Caki2 (cell line): ENCODE measurements around the gene PPID. TPM values are rescaled to one million over a fixed set of nuclear protein-coding genes. Genes with fewer than 3 reads are reported as not detected.
"Not testable (repeated sequence)": the region's sequence is repeated elsewhere in the genome, so short reads cannot be mapped to it uniquely, and the experiment has no call there.

Source experiments
- DNase-seq: peaks from one replicate; pipeline ENCODE4 v3.0.0-alpha.2; 2015; ENCODE audit warnings: low read depth
- in situ Hi-C: cut with HindIII; loops from 2 replicates; pipeline ENCODE4 v1.10.0; 2016; ENCODE audit warnings: low sequenced_read_pairs, low pct_unique_long_range_greater_than_20kb, mixed read lengths
- total RNA-seq: library from RNA; depleted of rRNA; stranded (reverse); fragments of >200 nt; shearing (Covaris generic); gene quantifications from 2 replicates; pipeline ENCODE4 v1.2.3, GENCODE V29; 2014; ENCODE audit warnings: low replicate concordance; rRNA removed

PPID gene
- total RNA-seq, 1 experiment from 2014 or later, result 6.7 TPM

DNA sequence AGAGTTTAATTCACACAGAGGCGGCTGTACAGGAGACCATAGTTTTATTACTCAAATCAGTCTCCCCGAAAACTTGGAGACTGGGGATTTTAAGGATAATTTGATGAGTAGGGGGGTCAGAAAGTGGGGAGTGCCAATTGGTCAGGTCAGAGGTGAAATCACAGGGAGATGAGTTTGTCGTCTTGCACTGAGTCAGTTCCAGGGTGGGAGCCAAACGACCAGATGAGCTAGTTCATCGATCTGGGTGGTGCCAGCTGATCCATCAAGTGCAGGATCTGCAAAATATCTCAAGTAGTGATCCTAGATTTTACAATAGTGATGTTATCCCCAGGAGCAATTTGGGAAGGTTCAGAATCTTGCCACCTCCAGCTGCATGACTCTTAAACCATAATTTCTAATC lies 47.1 kb downstream of the PPID start:
- in situ Hi-C loops, result no loop called here
- DNase-seq, result no peak

DNA sequence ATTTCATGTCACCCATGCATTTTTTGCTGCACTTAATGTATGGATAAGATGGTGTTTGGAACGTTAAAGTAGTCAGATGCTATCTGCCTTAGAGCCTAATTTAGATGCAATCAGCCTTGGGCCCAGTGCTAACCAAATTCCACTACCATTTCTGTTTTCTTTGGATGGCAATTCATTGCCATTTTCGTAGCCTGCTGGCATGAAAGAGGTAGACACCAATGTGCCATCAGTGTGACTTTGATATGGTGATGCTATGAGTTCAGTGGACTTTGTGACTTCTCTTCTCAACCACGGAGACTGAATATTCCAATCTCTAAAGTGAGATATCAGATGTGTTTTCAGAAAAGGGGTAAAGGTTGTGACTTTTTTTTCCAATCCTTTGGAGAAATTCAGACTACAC lies 49.6 kb downstream of the PPID start:
- in situ Hi-C loops, result no loop called here
- DNase-seq, result no peak

DNA sequence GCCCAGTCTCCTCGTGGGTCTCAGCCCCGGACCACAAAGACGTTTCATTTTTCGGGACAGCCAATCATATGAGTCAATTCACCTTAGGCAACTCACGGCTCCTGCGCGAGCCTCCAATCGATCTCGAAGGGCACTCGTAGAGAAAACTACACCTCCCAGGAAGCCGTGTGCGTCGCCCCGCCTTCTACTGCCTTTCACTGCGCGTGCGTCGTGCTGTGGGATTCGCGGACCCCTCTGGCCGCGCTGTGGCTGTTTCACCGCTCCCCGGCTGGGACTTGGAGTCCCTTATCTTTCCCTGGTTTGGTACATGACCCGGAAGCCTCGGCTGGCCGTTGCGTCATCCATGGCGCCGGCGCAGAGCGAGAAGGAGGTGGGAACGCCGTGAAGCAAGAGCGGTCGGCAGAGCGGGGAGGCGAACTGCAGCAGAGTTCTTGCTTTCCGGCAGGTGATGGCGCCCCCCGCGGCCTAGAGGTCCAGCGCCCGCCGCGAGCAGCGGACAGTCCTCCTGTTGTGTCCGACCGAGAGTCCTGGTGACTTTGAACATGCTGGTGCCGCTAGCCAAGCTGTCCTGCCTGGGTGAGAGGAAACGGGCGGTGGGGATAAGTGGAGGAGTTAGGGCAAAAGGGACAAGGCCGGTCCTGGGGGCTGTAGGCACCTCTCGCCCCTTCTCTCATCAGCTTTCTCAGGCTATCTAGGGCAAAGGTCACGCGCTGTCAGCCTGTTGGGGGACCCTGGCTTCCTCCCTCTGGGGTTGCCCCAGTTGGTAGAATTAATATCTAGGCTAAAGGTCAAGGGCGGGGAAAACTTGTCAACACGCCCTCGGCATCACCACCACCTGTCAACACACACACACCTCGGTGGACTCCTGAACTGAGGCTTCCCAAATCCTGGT lies 51.0 kb downstream of the PPID start, which contains the start of gene ETFDH:
TSS of gene ETFDH (plus strand) at position 382 of the 892 bp plus-strand sequence. CDS start at position 543, 161 bp downstream.
- peak; percentile 100 for DNase-seq
- in situ Hi-C loops, result no loop called here

DNA sequence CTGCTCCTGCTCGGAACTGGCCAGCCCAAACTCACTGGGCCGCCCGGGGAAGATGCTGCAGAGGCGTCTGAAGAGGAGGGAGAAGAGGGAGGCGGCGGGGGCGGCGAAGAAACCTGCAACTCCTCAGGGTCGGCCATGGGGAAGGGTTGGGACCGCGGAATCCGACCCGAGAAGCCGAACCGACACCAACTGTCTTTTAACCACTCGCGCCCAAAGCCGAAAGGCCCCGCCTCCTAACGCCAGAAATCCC lies 51.6 kb downstream of the PPID start, which contains the start of gene C4orf46:
TSS of gene C4orf46 (minus strand) at position 223 of the 250 bp plus-strand sequence. CDS start at position 137, 86 bp downstream.
- no peak for DNase-seq
- in situ Hi-C loops, result no loop called here

DNA sequence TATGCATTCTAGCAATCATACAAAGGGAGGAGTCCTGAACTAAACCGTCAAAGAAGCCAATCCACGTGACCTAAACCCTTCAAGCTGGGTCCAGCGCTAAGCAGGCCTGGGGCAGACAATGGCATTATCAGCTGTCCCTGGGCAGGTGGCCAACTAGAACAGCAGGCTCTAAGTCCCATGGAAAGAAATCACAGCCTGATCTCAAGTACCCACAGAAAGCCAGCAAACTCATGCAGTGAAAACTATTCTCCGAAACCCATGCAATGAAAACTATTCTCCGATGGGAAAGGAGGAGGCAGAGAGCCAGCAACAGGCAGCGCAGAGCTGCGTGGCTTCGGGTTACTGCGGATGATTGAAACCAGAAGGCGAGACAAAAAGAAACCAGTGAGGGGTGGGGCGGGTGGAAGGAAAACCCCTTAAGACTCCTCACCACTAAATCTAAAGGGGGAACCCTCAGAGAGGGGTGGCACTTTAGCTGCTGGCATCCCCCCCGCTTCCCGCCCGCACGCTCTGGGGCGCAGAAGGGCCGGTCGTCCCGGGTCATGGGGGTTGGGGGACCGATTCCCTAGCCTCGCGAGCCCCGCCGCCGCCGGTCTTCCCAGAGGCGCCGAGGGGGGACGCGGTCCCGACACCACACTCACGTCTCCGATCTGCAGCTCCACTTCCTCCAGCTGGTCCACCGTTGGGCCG lies 52.1 kb downstream of the PPID start:
- DNase-seq, result peak; percentile 70
- in situ Hi-C loops, result no loop called here

DNA sequence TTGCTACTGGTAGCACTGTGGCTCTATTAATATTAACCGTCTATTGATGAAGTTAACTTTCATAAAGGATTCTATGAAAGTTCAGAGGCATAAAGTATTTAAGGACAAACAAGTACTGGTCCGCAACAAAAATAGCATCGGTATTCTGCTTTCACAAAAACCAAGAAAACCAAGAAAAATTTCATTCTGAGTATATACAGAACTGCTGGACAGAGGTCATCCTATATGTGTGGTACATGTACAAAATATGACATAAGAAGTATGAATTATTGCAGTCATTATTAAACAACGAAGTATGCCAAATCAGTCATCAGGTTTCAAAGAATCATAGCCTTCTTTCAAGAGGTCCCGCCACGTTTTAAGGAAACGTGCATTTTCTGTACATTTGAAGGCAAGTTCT lies 53.9 kb downstream of the PPID start:
- no peak for DNase-seq
- in situ Hi-C loops, result no loop called here

DNA sequence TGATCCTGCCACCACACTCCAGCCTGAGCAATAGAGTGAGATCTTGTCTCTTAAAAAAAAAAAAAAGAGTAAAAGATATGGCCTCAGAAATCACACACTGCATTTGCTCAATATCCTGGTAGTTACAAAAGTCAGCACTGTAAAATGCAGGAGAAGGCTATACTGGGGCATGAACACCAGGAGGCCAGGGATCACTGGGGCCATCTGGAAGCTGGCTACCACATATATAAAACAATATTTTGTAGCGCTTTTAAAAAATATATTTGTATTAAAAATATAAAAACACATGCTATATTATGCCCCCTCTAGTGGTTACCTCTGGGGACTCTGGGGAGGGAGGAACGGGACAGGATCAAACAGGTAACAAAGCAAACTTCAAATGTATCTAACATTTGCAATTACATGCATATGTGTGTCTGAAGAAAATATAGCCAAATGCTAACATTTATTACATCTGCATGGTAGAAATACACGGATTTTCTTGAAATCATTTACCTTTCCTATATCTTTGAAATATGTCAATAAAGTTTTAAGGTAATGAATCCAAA lies 55.5 kb downstream of the PPID start:
- in situ Hi-C loops, result no loop called here
- DNase-seq, result peak; percentile 27

DNA sequence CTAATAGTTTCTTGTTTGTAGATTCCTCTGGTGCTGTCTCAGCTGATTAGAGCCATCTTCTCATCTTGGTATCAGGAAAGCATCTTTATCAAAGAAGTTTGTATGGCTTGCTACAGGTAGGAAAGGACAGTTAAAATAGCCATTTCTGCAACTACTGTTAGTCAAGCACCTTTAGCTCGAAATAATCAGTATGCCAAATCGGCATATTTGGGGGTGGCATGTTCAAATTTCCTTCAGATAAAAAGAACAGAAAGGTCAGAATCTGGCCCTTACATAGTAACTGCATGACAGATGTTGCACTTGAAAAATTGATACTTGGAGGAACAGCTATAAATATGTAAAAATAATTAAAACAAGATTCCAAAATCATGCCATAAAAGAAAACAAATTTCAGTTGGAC lies 56.3 kb downstream of the PPID start:
- in situ Hi-C loops, result no loop called here
- no peak for DNase-seq

DNA sequence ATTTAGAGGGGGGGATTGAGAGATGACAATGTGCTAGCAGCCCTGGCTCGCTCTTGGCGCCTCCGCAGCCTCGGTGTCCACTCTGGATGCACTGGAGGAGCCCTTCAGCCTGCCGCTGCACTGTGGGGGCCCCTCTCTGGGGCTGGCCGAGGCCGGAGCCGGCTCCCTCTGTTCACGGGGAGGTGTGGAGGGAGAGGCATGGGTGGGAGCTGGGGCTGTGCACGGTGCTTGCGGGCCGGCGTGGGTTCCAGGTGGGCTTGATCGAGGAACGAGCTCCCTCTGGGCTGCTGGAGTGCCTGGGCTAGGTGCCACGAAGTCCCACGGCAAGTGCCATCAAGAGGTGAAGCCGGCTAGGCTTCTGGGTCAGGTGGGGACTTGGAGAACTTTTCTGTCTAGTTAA lies 58.4 kb downstream of the PPID start:
- in situ Hi-C loops, result no loop called here
- no peak for DNase-seq

DNA sequence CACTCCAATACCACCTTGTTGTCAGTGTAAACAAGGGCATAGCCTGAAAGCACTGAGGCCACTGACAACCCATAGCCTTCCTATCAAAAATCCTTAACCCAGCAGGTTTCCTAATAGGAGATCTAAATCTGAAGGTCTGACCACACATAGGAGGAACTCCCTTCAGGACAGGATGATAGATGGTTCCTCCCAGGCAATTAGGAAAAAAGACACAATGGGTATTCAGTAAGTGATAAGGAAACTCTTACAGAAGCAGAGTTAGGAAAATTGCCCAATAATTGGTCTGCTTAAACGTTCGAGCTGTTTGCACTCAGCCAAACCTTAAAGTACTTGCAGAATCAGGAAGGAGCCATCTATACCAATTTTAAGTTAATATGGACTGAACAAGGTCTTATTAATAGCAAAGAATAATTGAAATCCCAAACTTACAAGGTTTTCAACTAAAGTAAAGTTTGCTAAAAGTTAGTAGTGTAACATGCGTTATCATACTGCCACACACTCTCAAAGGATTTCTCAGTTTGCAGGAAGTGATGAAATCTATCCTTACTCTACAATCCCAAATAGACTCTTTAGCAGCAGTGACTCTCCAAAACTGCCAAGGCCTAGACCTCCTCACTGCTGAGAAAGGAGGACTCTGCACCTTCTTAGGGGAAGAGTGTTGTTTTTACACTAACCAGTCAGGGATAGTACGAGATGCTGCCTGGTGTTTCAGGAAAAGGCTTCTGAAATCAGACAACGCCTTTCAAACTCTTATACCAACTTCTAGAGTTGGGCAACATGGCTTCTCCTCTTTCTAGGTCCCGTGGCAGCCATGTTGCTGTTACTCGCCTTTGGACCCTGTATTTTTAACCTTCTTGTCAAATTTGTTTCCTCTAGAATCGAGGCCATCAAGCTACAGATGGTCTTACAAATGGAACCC lies 59.2 kb downstream of the PPID start:
- in situ Hi-C loops, DNase-seq: not testable (repeated sequence)

DNA sequence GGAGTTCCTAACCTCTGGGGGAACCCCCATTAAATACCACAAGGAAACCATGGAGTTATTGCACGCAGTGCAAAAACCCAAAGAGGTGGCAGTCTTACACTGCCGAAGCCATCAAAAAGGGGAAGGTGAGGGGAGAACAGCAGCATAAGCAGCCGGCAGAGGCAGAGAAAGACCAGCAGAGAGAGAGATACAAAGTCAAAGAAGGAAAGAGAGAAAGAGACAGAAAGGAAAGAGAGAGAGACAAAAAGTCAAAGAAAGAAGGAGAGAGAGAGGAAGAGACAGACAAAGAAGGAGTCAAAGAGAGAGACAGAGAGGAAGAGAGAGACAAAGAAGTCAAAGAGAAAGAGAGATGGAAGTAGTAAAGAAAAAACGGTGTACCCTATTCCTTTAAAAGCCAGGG lies 59.9 kb downstream of the PPID start:
- DNase-seq, in situ Hi-C loops: not testable (repeated sequence)

Other genes starting within 250 kb of the PPID start
- gene RXFP1, start 201.5 kb downstream of the PPID start, total RNA-seq, result not detected in 2 replicates
- 7.7 and 16.4 TPM in 2 replicates for gene C4orf46, start 51.5 kb downstream of the PPID start, total RNA-seq
- 1.8 and 6.3 TPM in 2 replicates for gene ETFDH, start 51.1 kb downstream of the PPID start, total RNA-seq
- gene FNIP2, start 45.6 kb upstream of the PPID start, total RNA-seq, result 20.9 and 43.5 TPM in 2 replicates